A204.1 (cell line): ENCODE results near the gene EML1.

Source experiments
- FAIRE-seq: peaks from 2 replicates; lab custom pipeline; 2012; peaks lifted over from hg19 to GRCh38; lab: Jason Lieb, UNC

EML1 gene

GRCh38 chr14:99873653-99874052, 80.4 kb downstream of the EML1 start:
- FAIRE-seq, result no peak

GRCh38 chr14:99874306-99874705, 81.1 kb downstream of the EML1 start:
- no peak for FAIRE-seq

GRCh38 chr14:99875421-99875820, 82.2 kb downstream of the EML1 start:
- FAIRE-seq, result no peak

- no peak for FAIRE-seq
Measured at GRCh38 chr14:99875836-99876235, 82.6 kb downstream of the EML1 start.

GRCh38 chr14:99876406-99876805, 83.2 kb downstream of the EML1 start:
- no peak for FAIRE-seq

GRCh38 chr14:99878563-99878962, 85.3 kb downstream of the EML1 start:
- no peak for FAIRE-seq

- FAIRE-seq, result no peak
Measured at GRCh38 chr14:99879401-99880295, 86.4 kb downstream of the EML1 start.

GRCh38 chr14:99880651-99881420, 87.6 kb downstream of the EML1 start:
- FAIRE-seq, result no peak

GRCh38 chr14:99883866-99884650, 90.8 kb downstream of the EML1 start:
- no peak for FAIRE-seq

GRCh38 chr14:99884834-99885648, 91.8 kb downstream of the EML1 start:
- FAIRE-seq, result peak; percentile 98

- no peak for FAIRE-seq
Measured at GRCh38 chr14:99885649-99885958, 92.4 kb downstream of the EML1 start.

- no peak for FAIRE-seq
Measured at GRCh38 chr14:99887407-99887806, 94.2 kb downstream of the EML1 start.

GRCh38 chr14:99888149-99888548, 94.9 kb downstream of the EML1 start:
- no peak for FAIRE-seq

GRCh38 chr14:99889268-99889667, 96.1 kb downstream of the EML1 start:
- no peak for FAIRE-seq

- FAIRE-seq, result no peak
Measured at GRCh38 chr14:99891266-99891665, 98.1 kb downstream of the EML1 start.

GRCh38 chr14:99891900-99892299, 98.7 kb downstream of the EML1 start:
- no peak for FAIRE-seq

- no peak for FAIRE-seq
Measured at GRCh38 chr14:99892406-99892805, 99.2 kb downstream of the EML1 start.

GRCh38 chr14:99896361-99896760, 103.1 kb downstream of the EML1 start:
- no peak for FAIRE-seq

- FAIRE-seq, result peak; percentile 96
Measured at GRCh38 chr14:99899578-99900178, 106.5 kb downstream of the EML1 start.

GRCh38 chr14:99902925-99903324, 109.7 kb downstream of the EML1 start:
- FAIRE-seq, result no peak

GRCh38 chr14:99904506-99904905, 111.3 kb downstream of the EML1 start:
- no peak for FAIRE-seq

GRCh38 chr14:99905121-99905520, 111.9 kb downstream of the EML1 start:
- no peak for FAIRE-seq
